NCI-H82 treated with DMSO at 0.1 percent for 48 hours (cell line): ENCODE measurements around the gene ATL2.
A peak's percentile ranks its signal among the peaks of the same experiment; 100 is the strongest.
"Not testable (repeated sequence)": the region's sequence is repeated elsewhere in the genome, so short reads cannot be mapped to it uniquely, and the experiment has no call there.

Experiments used
- DNase-seq: peaks from one replicate; lab custom pipeline; 2025; ENCODE audit not compliant: unreplicated experiment; lab: John Stamatoyannopoulos, UW

ATL2 gene

GRCh38 chr2:38390947-38391346, 13.9 kb upstream of the ATL2 start:
- no peak for DNase-seq

- DNase-seq = no peak
Measured at GRCh38 chr2:38387887-38388286, 10.8 kb upstream of the ATL2 start.

GRCh38 chr2:38386821-38387220, 9.7 kb upstream of the ATL2 start:
- DNase-seq = no peak

- DNase-seq = no peak
Measured at GRCh38 chr2:38386377-38386776, 9.3 kb upstream of the ATL2 start.

GRCh38 chr2:38384338-38384737, 7.3 kb upstream of the ATL2 start:
- DNase-seq = no peak

- DNase-seq = not testable (repeated sequence)
Measured at GRCh38 chr2:38383741-38384140, 6.7 kb upstream of the ATL2 start.

- no peak for DNase-seq
Measured at GRCh38 chr2:38381381-38382143, 4.5 kb upstream of the ATL2 start.

GRCh38 chr2:38380397-38381130, 3.5 kb upstream of the ATL2 start:
- no peak for DNase-seq

- DNase-seq = no peak
Measured at GRCh38 chr2:38376346-38377049, 575 bp downstream of the ATL2 start.

GRCh38 chr2:38375696-38376345, 1.3 kb downstream of the ATL2 start:
- peak; percentile 51 for DNase-seq

- DNase-seq = no peak
Measured at GRCh38 chr2:38374984-38375383, 2.1 kb downstream of the ATL2 start.

GRCh38 chr2:38371235-38371634, 5.8 kb downstream of the ATL2 start:
- DNase-seq = no peak

GRCh38 chr2:38370664-38371063, 6.4 kb downstream of the ATL2 start:
- DNase-seq = no peak

GRCh38 chr2:38362232-38362631, 14.8 kb downstream of the ATL2 start:
- no peak for DNase-seq

- no peak for DNase-seq
Measured at GRCh38 chr2:38360177-38360576, 16.9 kb downstream of the ATL2 start.

GRCh38 chr2:38353402-38353801, 23.7 kb downstream of the ATL2 start:
- DNase-seq = no peak

GRCh38 chr2:38352336-38352735, 24.7 kb downstream of the ATL2 start:
- no peak for DNase-seq

GRCh38 chr2:38345323-38346038, 31.6 kb downstream of the ATL2 start:
- DNase-seq = no peak

- no peak for DNase-seq
Measured at GRCh38 chr2:38344813-38345212, 32.3 kb downstream of the ATL2 start.

GRCh38 chr2:38343212-38343611, 33.9 kb downstream of the ATL2 start:
- DNase-seq = no peak

GRCh38 chr2:38336621-38337020, 40.5 kb downstream of the ATL2 start:
- no peak for DNase-seq
